ENCODE data around the gene POU3F1. TPM values are rescaled to one million over a fixed set of nuclear protein-coding genes. Genes with fewer than 3 reads are reported as not detected.

POU3F1 gene
- total RNA-seq, 1 donor from 2014 or later, result 0.45 TPM

DNA sequence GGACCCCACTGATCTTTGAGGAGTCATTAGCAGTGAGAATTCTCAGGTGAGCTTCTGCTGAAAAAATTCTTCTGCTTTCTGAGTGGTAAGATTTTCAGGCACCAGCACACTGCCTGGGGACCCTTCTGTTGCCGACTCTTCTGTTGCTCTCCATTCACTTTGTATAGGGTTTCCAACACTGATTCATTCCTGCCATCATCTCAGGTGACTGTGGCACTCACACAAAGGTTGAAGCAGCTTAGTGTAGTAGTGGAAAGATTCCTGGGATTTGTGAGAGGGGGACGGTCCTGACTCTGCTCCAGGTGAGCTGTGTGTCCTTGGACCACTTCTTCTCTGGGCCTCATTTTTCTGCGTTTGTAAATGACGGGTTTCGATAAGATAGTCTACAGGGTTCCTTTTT, 24.6 kb downstream of the POU3F1 start:
- Mint-ChIP-seq H3K4me3 (no peak overlapping the region), H3K4me1 (peaks cover 3% of the 10 kb centered on the region), H3K27me3 (ENCODE audit: low read depth) (no peaks in the 10 kb centered on the region), H3K27ac (no peak overlapping the region), H3K36me3 (peaks cover 40% of the 10 kb centered on the region), H3K9me3 (no peaks in the 10 kb centered on the region)
- TF ChIP-seq CTCF (IDR thresholded peaks at IDR 0.05; ENCODE audit: unreplicated experiment), result no peak
- DNase-seq (ENCODE audit: low spot score in 2 of 2, unreplicated experiment in 2 of 2), result no peak

GRCh38 chr1:38020396-38020795, 26.2 kb downstream of the POU3F1 start:
- peaks cover 40% of the 10 kb centered on the region for H3K36me3 Mint-ChIP-seq
- no peak for DNase-seq (ENCODE audit: low spot score in 2 of 2, unreplicated experiment in 2 of 2)
- H3K27me3 Mint-ChIP-seq (ENCODE audit: low read depth), result no peaks in the 10 kb centered on the region

DNA sequence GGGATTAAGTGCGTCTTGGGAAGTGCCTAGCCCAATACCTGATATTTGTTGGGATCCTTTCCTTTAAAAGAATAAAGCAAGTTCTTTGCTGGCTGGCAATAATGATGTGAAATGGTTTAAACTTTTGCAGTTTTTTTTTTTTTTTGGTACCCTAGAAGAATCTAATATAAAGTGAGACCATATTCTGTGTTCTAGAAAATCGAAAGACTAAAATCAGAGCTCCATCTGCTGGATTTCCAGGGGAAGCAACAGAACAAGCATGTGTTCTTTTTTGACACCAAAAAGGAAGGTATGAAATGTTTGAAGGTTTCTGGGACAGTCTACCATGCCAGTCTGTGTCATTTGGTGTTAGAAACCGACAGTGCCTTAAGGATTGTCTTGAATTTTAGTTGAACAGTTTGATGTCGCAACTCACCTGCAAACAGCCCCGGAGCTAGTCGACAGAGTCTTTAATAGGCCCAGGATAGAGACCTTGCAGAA, 27.7 kb downstream of the POU3F1 start:
- no peaks in the 10 kb centered on the region for H3K27me3 Mint-ChIP-seq (ENCODE audit: low read depth)
- no peak for DNase-seq (ENCODE audit: low spot score in 2 of 2, unreplicated experiment in 2 of 2)
- no peaks in the 10 kb centered on the region for H3K9me3 Mint-ChIP-seq
- H3K36me3 Mint-ChIP-seq, result peaks cover 33% of the 10 kb centered on the region
- no peak overlapping the region for H3K27ac Mint-ChIP-seq
- H3K4me1 Mint-ChIP-seq, result peaks cover 7% of the 10 kb centered on the region
- no peak for TF ChIP-seq CTCF (IDR thresholded peaks at IDR 0.05; ENCODE audit: unreplicated experiment)
- H3K4me3 Mint-ChIP-seq, result no peak overlapping the region

More at GRCh38 chr1:38020396-38020795, 26.2 kb downstream of the POU3F1 start:
- Mint-ChIP-seq H3K27ac (no peak overlapping the region), H3K4me1 (peaks cover 4% of the 10 kb centered on the region), H3K9me3 (no peaks in the 10 kb centered on the region), H3K4me3 (no peak overlapping the region)
- TF ChIP-seq CTCF (IDR thresholded peaks at IDR 0.05; ENCODE audit: unreplicated experiment), result no peak

GRCh38 chr1:38015978-38016725, 30.4 kb downstream of the POU3F1 start:
- Mint-ChIP-seq H3K36me3 (peaks cover 20% of the 10 kb centered on the region), H3K4me1 (peaks cover 13% of the 10 kb centered on the region), H3K9me3 (no peaks in the 10 kb centered on the region), H3K4me3 (peak overlapping the region; percentile 20), H3K27ac (peak overlapping the region; percentile 92), H3K27me3 (ENCODE audit: low read depth) (no peaks in the 10 kb centered on the region)
- TF ChIP-seq CTCF (IDR thresholded peaks at IDR 0.05; ENCODE audit: unreplicated experiment), result no peak
- no peak for DNase-seq (ENCODE audit: low spot score in 2 of 2, unreplicated experiment in 2 of 2)

DNA sequence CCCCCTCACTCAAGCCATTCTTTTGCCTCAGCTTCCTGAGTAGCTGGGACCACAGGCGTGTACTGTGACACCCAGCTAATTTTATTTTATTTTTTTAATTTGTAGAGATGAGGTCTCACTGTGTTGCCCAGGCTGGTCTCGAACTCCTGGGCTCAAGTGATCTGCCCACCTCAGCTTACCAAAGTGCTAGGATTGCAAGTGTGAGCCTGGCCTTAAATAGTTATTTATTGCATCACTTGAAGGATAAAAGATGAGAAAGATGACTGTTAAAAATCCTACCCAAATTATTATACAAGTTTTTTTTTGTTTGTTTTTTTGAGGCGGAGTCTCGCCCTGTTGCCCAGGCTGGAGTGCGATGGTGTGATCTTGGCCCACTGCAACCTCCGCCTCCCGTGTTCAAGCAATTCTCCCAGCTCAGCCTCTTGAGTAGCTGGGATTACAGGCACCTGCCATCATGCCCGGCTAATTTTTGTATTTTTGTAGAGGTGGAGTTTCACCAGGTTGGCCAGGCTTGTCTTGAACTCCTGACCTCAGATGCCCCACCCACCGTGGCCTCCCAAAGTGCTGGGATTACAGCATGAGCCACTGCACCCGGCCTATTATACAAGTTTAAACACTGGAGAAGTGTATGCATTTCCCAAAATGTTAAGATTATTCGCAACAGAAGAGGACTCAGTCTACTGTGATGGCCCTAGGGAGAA, 31.7 kb downstream of the POU3F1 start:
- H3K27ac Mint-ChIP-seq, result peak overlapping the region; percentile 39
- H3K9me3 Mint-ChIP-seq, result no peaks in the 10 kb centered on the region
- no peak for TF ChIP-seq CTCF (IDR thresholded peaks at IDR 0.05; ENCODE audit: unreplicated experiment)
- no peak for DNase-seq (ENCODE audit: low spot score in 2 of 2, unreplicated experiment in 2 of 2)
- H3K36me3 Mint-ChIP-seq, result peaks cover 13% of the 10 kb centered on the region
- H3K4me3 Mint-ChIP-seq, result peak overlapping the region; percentile 15
- peaks cover 13% of the 10 kb centered on the region for H3K4me1 Mint-ChIP-seq
- H3K27me3 Mint-ChIP-seq (ENCODE audit: low read depth), result no peaks in the 10 kb centered on the region

All from mesothelial cell of epicardium (in vitro differentiated cells).